GM19438 (cell line): Measurements from ENCODE around the gene SH2D3C.

Experiments used
- ATAC-seq: cut with Tn5 transposase; IDR thresholded peaks from one replicate; pipeline ENCODE4 v1.9.1; 2021; ENCODE audit warnings: low read depth; ENCODE audit not compliant: unreplicated experiment

The SH2D3C gene

DNA sequence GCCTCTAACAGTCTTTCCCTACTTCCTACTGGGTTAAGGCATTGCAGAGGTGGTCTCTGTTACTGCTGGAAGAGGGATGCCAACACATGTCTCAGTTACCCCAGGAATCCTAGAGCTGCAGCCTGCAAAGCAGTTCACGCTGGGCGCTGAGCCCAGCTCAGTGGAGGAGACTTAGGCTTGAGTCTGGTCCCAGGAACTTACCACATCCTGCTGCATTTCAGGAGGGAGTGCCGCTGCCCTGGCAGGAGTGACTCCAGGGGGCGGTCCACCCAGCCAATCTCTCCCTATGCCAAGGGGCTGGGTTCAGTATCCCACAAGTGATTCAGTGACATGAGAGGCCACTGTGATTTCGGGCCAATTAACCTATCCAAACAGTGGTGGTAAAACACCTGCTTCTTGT lies 55.0 kb downstream of the SH2D3C start:
- ATAC-seq: no peak

DNA sequence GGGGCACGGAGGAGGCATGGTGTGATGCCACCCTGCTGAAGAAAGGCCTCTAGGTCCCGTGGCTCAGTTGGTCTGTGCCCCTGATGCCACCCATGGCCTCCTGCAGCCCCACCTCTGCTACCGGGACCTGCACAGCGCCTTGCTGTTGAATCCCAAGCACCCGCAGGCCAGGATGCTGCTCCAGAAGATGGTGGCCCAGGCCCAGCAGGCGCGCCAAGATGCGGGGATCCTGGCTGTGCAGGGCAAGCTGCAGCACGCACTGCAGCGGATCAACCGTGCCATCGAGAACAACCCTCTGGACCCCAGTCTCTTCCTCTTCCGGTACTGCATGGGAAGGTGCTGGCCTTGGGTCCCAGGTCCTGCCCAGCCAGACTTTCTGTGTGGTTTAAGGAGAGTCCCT lies 55.5 kb downstream of the SH2D3C start:
- ATAC-seq: no peak

DNA sequence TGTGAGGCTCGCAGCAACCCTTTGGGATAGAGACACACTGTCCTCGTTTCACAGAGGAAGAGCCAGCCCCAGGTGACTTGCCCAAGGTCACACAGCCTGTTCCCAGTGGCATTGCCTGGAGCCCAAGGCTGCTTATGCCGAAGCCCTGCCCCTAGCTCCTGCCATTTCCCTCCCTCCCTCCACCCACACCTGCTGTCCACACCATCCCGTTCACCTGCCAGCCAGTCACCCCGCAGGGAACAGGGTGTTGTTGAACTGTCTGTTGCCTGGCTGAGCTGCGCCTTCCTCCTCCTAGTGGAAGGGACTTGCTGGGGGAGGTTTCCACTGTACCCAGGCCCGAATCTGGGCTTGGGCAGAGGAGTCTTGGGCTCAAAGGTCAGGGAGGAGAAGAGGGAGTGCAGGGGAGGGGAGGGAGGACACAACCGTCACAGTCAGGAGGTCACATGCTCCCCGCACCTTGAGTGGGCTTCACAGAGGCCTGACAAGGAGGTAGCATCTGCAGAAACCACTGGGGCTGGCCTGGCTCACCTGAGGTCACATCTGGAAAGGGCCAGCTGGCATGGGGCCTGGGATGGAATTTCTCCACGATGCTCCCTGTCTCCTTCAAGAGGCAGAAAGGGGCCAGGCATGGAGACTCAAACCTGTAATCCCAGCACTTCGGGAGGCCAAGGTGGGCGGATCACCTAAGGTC lies 56.3 kb downstream of the SH2D3C start:
- no peak for ATAC-seq

- no peak for ATAC-seq
Measured at GRCh38 chr9:127721391-127721821, 57.1 kb downstream of the SH2D3C start.

GRCh38 chr9:127720865-127721227 lies 57.6 kb downstream of the SH2D3C start:
- no peak for ATAC-seq

- ATAC-seq: no peak
Measured at GRCh38 chr9:127720031-127720864, 58.2 kb downstream of the SH2D3C start.

DNA sequence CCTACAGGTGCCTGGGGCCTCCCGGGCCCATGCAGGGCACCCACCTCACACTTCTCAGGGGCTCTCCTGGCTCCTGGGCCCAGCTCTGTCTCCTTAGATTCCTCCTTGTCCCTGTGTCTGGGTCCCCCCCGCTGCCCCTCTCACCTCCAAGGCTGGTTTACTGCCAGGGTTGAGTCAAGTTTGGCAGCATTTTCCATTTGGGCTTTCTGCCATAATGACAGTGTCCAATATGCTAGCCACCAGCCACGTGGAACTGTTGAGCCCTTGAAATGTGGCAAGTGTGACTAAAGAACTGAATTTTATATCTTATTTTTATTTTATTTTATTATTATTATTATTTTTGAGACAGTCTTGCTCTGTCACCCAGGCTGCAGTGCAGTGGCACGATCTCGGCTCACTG lies 60.7 kb downstream of the SH2D3C start:
- no peak for ATAC-seq

DNA sequence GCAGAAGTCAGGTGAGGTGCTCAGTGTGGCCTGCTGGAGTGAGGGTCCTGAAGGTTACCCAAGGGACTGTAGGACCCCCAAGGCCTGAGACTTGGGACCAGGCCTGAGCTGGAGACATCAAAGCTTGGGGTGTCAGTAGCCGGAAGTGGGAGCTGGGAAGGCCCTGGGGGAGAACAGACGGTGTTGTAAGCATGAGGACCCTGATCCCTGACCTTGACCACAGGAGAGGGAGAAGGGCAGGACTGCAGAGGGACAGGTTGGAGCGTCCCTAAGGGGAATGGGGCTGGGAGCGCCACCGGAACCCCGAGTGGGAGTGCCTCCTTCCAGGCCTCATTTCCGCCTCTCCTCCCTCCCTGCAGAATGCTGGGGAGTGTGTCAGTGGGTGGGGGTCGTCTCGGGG lies 62.1 kb downstream of the SH2D3C start:
- no peak for ATAC-seq

GRCh38 chr9:127715470-127716337 lies 62.8 kb downstream of the SH2D3C start, which contains the start of the genes PTRH1 and TTC16:
TSS of gene PTRH1 (minus strand) at chr9:127715663. CDS start at chr9:127715639, 24 bp downstream.
TSS of gene TTC16 (plus strand) at chr9:127716079. CDS start at chr9:127716146, 67 bp downstream.
- peak; percentile 95 for ATAC-seq

DNA sequence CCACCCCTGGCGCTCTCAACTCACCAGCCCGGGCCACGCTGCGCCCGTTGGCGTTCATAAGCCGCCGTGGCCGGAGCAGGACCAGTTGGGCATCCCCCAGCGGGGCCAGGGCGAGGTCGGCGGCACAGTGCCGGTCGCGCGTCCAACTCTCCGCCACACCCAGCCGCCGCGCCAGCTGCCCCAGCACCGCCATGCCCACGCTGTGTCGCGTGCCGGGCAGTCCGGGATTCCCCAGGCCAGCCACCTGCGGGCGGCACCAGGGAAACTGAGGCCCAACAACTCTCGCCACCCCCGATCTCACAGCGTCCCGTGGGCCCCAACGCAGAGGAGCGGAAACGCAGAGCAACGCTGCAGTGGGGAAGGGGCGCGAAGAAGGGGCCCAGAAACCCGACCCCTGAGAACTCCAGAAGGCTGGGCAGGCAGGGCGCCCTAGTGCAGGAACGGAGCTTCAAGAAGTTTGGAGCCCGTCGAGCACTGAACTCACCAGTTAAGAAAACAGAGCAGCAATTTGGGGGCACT lies 63.5 kb downstream of the SH2D3C start:
- ATAC-seq: no peak

GRCh38 chr9:127714020-127714750 lies 64.3 kb downstream of the SH2D3C start:
- no peak for ATAC-seq

DNA sequence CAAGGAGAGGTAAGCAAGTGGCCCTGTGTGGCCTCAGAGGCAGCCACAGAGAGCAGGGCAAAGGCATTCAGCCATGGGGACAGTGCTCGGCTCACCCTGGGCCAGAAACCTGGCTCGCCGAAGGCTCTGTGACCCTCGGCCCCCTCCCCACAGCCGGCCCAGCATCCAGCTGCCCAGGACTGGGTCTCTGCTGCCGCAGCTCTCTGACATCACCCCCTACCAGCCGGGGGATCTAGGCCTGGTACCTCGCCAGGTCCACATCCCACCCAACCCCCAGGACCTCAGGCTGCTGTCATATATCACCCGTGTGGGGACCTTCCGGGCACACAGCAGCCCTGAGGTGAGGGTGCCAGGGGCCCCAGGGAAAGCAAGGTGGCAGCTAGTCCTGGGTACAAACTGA lies 65.6 kb downstream of the SH2D3C start:
- ATAC-seq: no peak

- no peak for ATAC-seq
Measured at GRCh38 chr9:127712371-127712770, 66.1 kb downstream of the SH2D3C start.

GRCh38 chr9:127711831-127712274 lies 66.6 kb downstream of the SH2D3C start:
- no peak for ATAC-seq

GRCh38 chr9:127711226-127711701 lies 67.2 kb downstream of the SH2D3C start:
- ATAC-seq: no peak

DNA sequence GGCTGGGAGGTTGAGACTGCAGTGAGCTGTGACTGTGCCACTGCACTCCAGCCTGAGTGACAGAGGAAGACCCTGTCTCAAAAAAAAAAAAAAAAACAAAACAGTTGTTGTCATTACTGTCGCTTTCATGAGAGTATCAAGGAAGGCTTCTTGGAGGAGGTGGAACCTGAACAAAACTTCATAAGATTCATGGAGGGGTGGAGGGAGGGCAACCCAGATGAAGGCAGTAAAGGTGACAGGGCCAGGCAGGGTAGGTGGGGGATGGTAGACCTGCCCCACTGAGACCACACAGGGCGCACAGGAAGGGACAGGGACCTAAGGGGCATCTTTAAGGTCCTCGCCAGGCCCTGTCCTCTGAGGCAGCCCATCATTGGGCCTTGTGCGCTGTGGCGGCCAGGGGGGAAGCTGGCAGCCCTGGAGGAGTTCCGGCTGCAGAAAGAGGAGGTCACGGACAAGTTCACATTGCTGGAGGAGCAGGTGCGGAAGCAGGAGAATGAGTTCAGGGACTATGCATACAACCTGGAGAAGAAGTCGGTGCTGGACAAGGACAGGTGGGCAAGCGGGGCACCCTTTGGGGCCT lies 68.2 kb downstream of the SH2D3C start:
- no peak for ATAC-seq

DNA sequence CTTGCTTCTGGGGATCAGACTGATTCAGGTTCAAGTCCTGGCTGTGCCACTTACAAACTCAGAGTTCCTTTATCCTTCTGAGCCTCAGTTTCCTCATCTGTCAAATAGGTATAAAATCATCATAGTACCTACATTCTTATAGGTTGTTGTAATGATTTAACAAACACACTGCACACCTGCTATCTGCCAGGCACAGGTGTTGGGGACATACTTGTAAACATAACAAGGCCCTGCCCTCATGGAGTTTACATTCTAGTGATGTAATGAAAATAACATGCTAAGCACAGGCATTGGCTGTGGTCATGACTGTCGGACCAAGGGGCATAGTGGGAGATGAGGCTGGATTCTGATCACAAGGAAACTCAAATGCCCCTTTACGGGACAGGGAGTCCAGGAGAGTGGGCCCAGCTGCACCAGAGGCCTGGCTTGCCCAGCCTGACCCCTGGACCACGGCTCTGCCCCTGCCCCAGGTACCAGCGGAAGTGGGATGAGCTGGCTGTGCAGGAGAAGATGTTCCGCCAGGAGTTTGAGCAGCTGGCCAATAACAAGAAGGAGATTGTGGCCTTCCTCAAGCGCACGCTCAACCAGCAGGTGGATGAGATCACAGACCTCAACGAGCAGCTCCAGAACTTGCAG lies 69.4 kb downstream of the SH2D3C start:
- ATAC-seq: no peak

DNA sequence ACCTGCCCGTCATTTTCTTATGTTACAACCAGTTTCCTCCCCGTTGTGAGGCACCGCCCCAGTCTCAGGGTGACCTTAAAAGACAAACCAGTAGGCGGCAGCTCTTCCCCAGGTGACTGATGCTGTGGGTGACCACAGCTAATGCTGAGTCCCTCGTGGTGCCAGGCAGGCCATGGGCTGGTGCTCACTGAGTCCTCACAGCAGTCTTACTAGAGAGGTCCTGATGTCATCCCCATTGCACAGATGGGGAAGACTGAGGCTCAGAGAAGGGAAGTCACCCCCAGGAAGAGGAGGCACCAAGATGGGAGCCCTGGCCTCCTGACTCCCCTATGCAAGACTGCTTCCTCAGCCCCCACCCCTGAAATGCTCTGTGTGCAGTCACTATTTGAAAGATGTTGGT lies 70.7 kb downstream of the SH2D3C start:
- ATAC-seq: no peak

GRCh38 chr9:127706836-127707241 lies 71.6 kb downstream of the SH2D3C start, which contains the start of gene CFAP157:
TSS of gene CFAP157 (plus strand) at chr9:127706988. CDS start at chr9:127707032, 44 bp downstream.
- no peak for ATAC-seq
